Middle frontal gyrus (tissue), 1 donor: ENCODE measurements around the gene KCNH8.
"Not testable (repeated sequence)": the region's sequence is repeated elsewhere in the genome, so short reads cannot be mapped to it uniquely, and the experiment has no call there.

Source experiments
- DNase-seq: peaks from one replicate; pipeline ENCODE4 v3.0.0-alpha.2; 2015; ENCODE audit warnings: low spot score; ENCODE audit errors: extremely low spot score

The KCNH8 gene

GRCh38 chr3:19173945-19174344 lies 25.6 kb downstream of the KCNH8 start:
- no peak for DNase-seq

- no peak for DNase-seq
Measured at GRCh38 chr3:19183584-19183983, 35.3 kb downstream of the KCNH8 start.

GRCh38 chr3:19190126-19190525 lies 41.8 kb downstream of the KCNH8 start:
- DNase-seq, result no peak

GRCh38 chr3:19190602-19191001 lies 42.3 kb downstream of the KCNH8 start:
- DNase-seq, result no peak

DNA sequence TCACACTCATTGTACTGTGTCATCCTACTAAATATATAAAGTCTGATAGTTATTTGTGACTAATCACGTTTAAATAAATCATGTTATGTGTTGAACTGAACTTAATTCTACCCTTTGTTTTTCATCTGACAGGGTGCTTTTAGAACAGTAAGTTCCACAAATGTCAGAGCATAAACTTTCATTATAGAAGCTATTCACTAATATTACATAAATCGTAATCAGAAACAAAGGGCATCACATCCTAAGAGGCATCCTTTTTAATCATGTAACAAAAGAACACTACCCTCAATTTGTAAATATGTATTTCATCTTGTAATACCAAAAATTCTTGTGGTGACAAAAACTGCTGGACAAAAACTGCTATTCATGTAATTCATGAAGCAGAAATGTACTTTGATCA lies 50.8 kb downstream of the KCNH8 start:
- DNase-seq, result no peak

GRCh38 chr3:19202303-19202702 lies 54.0 kb downstream of the KCNH8 start:
- DNase-seq, result peak; percentile 50

GRCh38 chr3:19202754-19203153 lies 54.4 kb downstream of the KCNH8 start:
- no peak for DNase-seq

DNA sequence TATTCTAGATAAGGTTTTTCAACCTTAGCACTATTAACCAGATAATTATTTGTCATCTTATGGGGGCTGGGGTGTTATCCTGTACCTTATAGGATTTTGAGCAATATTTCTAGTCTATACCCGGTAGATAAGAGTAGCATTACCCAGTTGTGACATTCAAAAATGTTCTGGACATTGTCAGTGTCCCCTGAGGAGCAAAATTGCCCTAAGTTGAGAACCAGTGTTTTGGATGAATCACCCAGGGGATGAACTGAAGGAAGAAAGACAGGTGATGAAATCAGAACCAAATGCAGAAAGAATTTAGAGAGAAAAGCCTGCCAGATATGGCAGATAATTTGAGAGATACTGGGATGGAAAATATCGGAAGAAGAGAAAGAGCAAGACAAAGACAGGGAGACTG lies 58.2 kb downstream of the KCNH8 start:
- no peak for DNase-seq

DNA sequence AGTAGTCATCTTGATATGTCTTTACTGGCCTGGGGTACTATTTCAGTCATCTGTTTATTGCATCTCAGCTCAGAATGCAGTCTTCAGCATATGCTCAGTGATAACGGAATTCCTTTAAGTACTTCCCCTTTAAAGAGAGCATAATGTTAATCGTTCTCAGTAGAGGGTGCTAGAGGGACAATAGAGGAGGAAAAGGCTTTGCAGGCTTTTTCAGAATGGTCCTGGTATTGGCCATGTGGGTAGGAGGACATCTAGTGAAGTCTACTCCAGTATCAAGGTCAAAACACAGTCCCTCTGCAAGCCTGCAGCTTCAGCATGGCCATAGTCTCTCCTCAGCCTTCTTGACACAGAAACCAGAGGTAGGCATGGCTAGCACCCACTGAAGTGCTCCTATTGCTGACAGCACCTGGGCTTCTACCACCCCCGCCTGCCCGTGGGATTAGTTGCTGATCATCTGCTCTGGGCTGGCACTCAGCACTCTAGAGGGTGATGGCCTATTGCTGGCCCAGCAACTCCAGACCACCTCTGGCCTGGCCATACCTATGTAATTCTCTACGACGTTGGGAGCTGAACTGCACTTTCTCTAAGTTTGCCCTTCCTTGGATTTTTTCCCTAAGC lies 65.4 kb downstream of the KCNH8 start:
- no peak for DNase-seq

GRCh38 chr3:19215427-19215826 lies 67.1 kb downstream of the KCNH8 start:
- DNase-seq, result no peak

DNA sequence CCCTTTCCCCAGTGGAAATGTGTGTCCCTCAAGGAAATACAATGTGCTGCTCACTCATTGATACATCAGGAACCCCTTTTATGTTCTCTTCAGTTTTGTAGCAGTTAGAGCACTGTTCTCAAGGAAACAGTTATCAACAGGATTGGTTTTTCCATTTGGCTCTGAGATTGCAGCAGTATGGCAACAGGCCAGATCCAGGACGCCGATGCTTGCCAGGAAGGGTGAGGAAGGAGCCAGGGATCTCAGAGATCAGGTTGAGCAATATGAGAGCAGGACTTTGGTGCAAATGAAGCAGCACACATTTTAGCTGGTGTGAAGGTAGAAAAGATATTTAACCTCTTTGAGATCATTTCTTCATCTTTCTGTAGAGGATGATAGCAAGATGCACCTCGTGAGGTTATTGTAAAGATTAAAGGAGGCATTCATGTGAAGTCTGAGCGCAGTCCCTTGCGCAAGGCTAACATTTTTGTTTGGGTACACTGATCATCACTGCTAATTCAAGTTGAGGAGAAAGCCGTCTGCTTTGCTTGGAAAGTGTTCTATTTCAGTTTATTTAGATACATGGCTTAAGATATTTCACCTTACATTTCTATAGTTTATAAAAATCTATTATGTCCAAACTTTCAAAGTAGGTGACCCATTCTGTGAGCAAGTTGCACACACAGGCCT lies 68.5 kb downstream of the KCNH8 start:
- DNase-seq, result no peak

GRCh38 chr3:19220311-19220710 lies 72.0 kb downstream of the KCNH8 start:
- DNase-seq, result no peak

DNA sequence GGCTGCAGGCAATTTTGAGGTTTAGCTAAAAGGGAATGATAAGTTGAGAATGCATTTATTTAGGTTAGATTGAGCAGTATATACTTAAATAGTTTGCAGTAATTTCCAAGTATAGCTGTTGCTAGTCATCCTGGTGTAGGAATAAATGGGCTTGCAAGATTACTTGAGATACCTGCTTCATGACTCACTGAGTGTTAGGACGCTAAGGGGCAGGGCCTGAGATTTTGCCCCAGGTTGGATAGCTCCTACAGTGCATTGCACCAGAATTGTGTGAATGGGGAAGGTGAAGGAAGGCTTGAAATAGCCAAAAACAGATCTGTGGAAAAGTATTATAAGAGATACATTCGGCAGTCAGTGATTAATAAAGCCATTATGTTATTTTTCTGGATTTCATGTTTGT lies 72.8 kb downstream of the KCNH8 start:
- no peak for DNase-seq

GRCh38 chr3:19226479-19226878 lies 78.2 kb downstream of the KCNH8 start:
- DNase-seq, result no peak

DNA sequence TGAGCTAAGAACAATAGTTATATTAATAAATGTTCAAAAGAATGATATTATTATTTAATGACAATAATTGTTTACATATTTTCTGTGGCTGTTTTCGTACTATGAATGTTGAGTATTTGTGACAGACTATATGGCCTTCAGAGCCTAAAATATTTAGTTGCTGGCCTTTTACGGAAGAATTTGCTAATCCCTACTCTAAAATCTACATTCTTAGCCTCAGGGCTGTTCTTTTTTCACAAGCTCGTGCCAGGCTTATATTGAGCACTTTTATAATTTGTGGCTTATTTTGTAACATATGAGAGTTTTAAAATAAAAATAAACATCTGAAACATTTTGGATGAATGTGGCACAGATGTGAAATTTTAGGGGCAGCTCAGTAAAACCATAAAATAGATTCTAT lies 79.9 kb downstream of the KCNH8 start:
- no peak for DNase-seq

DNA sequence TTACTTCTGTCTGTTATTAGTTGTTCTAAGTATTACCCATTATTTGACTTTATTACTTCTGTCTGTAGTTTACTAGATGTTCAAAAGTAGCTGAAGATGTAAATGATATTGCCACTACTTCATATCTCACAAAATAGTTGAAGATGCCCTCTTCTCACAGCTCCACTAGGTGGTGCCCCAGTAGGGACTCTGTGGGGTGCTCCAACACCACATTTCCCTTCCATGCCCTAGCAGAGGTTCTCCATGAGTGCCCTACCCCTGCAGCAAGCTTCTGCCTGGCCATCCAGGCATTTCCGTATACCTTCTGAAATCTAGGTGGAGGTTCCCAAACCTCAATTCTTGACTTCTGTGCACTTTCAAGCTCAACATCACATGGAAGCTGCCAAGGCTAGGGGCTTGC lies 80.8 kb downstream of the KCNH8 start:
- DNase-seq, result no peak

GRCh38 chr3:19229881-19230280 lies 81.6 kb downstream of the KCNH8 start:
- DNase-seq, result not testable (repeated sequence)

- DNase-seq, result no peak
Measured at GRCh38 chr3:19231792-19232461, 83.6 kb downstream of the KCNH8 start.

GRCh38 chr3:19232566-19232965 lies 84.3 kb downstream of the KCNH8 start:
- DNase-seq, result no peak

DNA sequence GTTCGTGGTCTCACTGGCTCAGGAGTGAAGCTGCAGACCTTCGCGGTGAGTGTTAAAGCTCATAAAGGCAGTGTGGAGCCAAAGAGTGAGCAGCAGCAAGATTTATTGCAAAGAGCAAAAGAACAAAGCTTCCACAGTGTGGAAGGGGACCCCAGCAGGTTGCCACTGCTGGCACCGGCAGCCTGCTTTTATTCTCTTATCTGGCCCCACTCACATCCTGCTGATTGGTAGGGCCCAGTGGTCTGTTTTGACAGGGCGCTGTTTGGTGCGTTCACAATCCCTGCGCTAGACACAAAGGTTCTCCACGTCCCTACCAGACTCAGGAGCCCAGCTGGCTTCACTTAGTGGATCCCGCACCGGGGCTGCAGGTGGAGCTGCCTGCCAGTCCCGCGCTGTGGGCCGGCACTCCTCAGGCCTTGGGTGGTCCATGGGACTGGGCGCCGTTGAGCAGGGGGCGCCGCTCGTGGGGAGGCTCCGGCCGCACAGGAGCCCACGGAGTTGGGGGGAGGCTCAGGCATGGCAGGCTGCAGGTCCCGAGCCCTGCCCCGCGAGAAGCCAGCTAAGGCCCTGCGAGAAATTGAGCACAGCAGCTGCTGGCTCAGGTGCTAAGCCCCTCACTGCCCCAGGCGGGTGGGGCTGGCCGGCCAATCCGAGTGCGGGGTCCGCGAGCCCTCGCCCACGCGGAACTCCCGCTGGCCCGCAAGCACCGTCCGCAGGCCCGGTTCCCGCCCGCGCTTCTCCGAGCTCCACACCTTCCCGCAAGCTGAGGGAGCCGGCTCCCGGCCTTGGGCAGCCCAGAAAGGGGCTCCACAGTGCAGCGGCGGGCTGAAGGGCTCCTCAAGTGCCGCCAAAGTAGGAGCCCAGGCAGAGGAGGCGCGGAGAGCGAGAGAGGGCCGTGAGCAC lies 85.8 kb downstream of the KCNH8 start:
- not testable (repeated sequence) for DNase-seq

- no peak for DNase-seq
Measured at GRCh38 chr3:19248143-19248542, 99.8 kb downstream of the KCNH8 start.

GRCh38 chr3:19248767-19249166 lies 100.5 kb downstream of the KCNH8 start:
- DNase-seq, result no peak
